ENCODE data around the gene AMMECR1L.

The AMMECR1L gene

DNA sequence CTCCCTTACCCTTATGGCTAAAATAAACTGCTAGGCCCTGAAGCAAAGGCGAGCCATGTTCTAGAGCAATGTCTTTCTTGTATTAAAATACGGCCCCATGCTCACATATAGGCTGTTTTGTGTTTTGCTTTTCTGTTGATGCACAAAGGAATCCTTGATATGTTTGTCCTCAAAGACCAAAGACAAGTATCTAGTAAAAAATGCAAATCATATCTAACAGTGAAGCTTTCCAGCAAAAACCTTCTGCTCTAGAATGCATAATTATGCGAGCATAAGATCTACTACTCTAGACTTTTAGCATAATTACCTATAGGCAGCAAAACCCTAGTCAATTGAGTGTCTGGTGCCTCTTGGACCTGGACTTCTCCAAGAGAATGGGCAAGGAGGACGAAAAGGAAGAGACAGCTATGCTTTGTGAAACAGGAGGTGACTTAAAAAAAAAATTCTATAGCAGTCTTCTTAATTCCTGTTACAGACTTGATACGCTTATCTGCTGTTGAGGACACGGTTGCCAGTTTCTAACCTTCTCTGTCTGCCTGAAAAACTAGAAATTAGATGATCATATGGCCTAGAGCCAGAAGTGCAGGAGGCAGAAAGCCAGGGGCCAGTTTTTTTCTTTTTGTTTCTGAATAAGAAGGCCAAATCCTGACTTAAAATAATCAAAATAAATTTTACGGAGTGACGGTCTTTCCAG is 1.5 kb upstream of the AMMECR1L start:
- DNase-seq (ENCODE audit: low read depth), result no peak

- peak; percentile 24 for DNase-seq (ENCODE audit: low read depth)
Observed at GRCh38 chr2:127886593-127886935, 808 bp upstream of the AMMECR1L start.

DNA sequence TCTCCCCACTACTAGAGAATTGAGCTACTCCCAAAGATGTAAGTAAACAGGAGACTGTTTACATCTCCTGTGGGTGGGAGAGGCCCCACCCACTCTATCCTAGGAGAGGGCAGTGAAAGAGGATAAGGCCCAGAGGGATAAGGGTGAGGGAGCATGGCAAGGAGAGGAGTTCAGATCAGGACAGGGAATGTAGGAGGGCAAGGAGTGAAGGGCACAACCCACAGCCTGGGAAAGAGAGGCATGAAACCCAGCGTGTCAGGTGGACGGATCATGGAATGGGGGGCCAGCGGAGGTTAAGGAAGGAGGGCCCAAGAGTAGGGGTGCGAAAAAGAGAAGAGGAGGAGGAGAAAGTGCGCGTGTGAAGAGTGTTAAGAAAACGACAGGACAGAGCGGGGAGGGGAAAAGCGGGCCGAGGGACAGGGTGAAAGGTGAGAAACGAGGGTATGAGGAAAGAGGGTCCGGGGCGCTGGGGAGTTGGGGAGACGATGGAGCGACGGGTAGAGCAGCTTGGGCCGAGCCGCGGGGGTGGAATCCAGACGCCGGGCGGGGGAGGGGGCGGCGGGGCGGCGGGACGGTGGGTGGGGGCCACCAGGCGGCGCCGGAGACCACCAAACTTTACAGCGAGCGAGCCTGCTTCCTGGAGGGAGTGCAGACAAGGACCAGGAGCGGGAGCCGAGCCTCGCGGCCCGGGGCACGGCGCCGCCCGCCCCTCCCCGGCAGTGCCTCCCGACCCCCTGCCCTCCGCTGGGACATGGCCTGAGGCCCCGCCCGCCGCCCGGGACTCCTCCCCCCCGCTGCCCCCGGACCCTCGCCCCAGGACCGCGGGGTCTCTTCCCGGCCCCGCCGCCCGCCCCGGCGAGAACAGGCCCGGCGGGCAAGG is 655 bp downstream of the AMMECR1L start:
- peak; percentile 33 for DNase-seq (ENCODE audit: low read depth)

DNA sequence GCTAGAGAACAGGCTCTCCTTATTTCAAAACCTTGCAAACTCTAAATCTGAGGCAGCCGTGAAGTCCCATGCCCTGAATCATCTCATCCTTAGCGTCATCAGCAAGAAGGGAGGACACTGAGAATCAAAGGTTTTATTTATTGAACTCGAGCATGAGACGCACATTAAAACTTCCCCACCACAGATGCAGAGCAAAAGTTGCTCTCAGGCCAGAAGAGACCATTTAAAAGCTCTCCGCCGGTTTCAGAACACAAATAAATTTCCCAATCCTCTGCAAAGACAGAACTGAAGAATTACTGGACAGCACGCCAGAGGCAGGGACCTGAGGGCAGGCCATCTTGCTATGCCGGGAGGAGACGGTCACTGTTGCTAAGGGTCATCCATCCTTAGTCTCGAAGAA is 1.3 kb downstream of the AMMECR1L start:
- DNase-seq (ENCODE audit: low read depth), result peak; percentile 77

DNA sequence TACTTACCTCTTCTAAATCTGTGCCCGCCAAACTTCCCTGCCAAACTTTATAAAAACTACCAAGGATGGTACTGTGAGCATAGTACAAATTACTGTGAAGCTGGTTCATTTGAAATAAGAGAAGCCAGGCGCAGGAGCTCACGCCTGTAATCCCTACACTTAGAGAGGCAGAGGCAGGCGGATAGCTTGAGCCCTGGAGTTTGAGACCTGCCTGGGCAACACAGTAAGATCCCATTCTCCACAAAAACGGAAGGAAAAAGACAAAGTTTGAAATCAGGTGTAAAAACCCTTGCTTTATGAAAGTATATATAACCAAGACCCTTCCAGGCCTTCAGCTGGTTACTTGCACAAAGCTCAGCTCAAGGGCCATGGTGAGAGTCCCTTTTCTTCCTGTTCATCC is 5.9 kb downstream of the AMMECR1L start:
- DNase-seq (ENCODE audit: low read depth), result no peak

DNA sequence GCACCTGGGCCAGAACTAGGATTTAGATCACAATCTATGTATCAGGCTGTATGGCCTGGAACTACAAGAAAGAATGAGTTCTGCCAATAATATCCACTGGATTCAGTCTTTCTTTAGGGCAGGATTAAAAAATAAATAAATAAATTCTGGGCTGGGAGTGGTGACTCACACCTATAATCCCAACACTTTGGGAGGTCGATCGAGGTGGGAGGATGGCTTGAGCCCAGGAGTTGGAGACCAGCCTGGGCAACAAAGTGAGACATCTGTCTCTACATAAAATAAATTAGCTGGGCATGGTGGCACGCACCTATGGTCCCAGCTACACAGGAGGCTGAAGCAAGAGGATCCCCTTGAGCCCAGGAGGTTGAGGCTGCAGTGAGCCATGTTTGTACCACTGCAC is 8.1 kb downstream of the AMMECR1L start:
- peak; percentile 25 for DNase-seq (ENCODE audit: low read depth)

- DNase-seq (ENCODE audit: low read depth), result no peak
Observed at GRCh38 chr2:127877136-127877535, 8.6 kb downstream of the AMMECR1L start.

GRCh38 chr2:127874378-127875269 is 11.1 kb downstream of the AMMECR1L start:
- no peak for DNase-seq (ENCODE audit: low read depth)

DNA sequence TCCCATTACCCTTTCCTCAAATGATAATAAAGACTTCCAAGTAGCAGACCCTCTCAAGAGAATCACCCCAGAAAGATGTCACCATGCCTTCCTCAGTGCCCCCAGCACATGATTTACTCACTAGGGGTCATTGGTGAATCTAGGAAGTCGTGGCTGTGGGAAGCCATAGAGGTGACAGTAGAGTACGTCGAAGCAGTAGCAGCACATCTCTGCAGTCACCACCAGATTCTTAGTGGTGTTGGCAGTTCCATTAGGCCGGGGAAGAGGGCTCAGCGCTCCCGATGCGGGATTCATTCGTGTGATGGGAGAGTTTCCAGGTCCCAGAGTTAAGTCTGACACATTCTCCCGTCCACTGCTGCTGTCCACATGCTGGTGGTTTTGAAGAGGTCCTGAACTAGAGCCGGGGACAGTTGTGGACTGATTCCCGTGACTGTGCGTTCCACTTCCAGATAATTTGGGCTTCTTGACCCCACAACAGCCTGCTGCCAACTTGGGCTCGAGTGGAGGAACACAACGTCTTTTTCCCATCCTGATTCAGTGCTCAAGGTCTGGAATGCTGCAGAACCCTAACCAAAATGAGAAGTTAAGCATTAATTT is 12.0 kb downstream of the AMMECR1L start:
- DNase-seq (ENCODE audit: low read depth), result no peak

- DNase-seq (ENCODE audit: low read depth), result no peak
Observed at GRCh38 chr2:127872354-127872753, 13.4 kb downstream of the AMMECR1L start.

DNA sequence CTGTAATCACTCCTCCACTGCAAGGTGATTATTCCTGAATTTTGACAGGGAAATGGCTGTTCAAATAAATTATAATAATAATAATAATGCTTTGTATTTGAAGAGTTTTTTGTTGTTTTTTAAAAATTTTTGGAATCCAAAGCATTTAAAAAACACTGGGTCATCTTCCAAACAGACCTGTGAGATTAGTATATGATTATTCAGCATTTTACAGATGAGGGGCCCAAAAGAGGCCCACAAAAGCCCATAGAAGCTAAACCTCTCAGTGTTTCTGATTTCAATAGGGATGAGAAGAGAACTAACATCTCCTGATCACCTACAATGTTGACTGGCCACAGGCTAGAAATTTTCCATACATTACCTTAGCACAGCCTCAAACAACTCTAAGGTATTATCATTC is 19.8 kb downstream of the AMMECR1L start:
- no peak for DNase-seq (ENCODE audit: low read depth)

DNA sequence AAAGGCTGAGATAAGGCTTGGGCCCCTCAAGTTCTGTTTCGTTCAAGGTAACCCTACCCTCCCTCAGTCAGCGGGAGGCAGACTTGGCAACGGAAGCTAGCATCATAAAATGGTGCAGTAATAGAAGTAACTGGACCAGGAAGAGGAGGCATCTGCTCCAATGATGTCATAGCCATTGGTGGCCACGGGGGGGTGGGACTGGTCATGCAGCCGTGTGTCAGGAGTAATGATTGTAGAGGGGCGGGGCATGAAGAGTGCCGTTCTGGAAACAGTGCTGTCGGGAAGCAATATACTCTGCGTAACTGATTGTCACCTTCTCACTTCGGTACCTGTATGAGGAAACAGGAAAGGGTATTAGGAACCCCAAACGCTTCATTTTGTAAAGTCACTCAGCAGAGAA is 20.9 kb downstream of the AMMECR1L start:
- DNase-seq (ENCODE audit: low read depth), result peak; percentile 51

- no peak for DNase-seq (ENCODE audit: low read depth)
Observed at GRCh38 chr2:127862228-127862627, 23.5 kb downstream of the AMMECR1L start.

DNA sequence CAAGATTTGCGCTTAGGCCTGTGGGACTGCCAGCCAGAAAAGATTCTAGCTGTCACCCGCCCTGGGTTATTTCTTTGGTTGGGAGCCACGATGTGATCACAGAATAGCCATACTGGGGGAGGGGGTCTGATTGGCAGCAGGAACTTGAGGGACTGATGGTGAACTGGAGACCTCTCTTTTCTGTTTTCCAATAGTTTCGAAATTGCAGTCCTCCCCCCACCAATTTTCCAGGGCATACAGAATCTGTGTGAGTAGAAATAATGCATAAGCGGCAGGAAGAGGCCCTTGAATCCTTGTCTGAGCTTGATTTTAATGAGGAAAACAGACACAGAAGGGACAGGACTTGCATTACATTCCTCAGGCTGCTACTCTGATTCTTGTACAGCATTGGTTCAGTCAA is 25.6 kb downstream of the AMMECR1L start:
- DNase-seq (ENCODE audit: low read depth), result no peak

DNA sequence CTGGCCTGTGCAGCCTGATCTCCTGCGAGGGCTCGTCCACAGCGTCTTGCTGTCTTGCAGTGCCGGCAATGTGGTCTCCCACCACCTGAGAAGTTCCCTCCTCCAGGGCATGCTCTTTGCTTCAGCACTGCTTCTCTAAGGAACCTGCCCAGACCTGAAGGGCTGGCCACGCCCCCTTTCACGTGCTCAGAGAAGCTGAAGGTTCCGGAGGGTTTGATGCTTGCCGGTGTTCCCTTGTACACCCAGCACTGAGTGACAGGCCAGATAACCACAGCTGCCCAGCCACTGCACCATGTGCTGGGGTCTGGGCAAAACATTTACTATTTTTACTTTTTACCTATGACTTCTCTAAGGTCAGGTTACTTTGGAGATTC is 26.1 kb downstream of the AMMECR1L start:
- no peak for DNase-seq (ENCODE audit: low read depth)

DNA sequence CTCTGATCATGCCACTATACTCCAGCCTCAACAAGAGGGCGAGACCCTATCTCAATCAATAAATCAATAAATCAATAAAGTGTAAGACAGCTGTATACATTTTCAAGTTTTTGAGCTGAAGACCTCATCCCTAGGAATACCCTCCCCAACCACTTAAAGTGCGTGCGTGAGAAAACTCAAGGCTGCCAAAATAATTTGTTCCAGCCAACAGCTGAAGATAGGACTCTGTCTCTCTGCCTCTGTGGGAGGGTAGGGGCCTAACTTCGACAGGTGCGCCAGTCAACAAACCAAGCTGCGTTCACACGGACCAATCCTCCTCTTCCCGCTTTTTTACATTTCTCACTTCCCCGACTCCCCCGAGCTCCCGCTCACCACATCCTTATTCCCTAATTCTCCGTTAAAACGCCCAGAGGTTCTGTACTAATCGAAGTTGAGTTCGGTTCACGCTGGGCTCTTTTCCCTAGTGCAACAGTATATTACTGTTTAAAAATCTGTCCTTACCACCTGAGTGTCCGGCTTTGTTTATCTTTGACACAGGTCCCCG is 28.4 kb downstream of the AMMECR1L start:
- DNase-seq (ENCODE audit: low read depth), result no peak

DNA sequence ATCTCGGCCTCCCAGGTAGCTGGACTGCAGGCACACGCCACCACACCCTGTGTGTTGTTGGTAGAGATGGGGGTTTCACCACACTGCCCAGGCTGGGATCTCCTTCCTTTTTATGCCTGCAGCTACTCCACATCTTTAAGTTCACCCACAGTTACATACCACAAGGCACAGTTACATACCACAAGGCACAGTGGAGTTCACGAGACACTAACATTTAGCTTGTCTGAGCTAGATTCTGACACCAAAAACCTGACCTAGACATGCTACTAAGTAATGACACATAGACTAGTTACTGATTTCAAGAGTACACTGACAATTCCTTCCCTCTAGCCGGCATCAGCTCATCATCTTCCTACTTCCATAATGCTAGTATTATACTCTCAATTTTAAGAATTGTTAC is 32.1 kb downstream of the AMMECR1L start:
- peak; percentile 32 for DNase-seq (ENCODE audit: low read depth)

DNA sequence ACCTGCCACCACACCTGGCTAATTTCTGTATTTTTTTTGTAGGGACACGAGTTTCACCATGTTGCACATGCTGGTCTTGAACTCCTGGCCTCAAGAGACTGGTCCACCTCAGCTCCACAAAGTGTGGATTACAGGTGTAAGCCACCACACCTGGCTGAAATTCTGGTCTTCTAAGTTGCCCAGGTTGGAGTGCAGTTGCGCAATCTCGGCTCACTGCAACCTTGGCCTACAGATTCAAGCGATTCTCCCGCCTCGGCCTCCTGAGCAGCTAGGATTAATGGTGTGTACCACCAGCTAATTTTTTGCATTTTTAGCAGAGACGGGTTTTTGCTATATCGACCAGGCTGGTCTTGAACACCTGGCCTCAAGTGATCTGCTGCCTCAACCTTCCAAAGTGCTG is 33.4 kb downstream of the AMMECR1L start:
- DNase-seq (ENCODE audit: low read depth), result no peak

- no peak for DNase-seq (ENCODE audit: low read depth)
Observed at GRCh38 chr2:127847931-127848330, 37.8 kb downstream of the AMMECR1L start.

GRCh38 chr2:127844973-127845372 is 40.8 kb downstream of the AMMECR1L start:
- no peak for DNase-seq (ENCODE audit: low read depth)

GRCh38 chr2:127843677-127844076 is 42.1 kb downstream of the AMMECR1L start:
- no peak for DNase-seq (ENCODE audit: low read depth)

Measured in EH (cell line).